Measurements from ENCODE around the gene BIRC6. TPM values are rescaled to one million over a fixed set of nuclear protein-coding genes. Genes with fewer than 3 reads are reported as not detected.

The BIRC6 gene
- total RNA-seq, 1 donor from 2014 or later, result 32.7 TPM

DNA sequence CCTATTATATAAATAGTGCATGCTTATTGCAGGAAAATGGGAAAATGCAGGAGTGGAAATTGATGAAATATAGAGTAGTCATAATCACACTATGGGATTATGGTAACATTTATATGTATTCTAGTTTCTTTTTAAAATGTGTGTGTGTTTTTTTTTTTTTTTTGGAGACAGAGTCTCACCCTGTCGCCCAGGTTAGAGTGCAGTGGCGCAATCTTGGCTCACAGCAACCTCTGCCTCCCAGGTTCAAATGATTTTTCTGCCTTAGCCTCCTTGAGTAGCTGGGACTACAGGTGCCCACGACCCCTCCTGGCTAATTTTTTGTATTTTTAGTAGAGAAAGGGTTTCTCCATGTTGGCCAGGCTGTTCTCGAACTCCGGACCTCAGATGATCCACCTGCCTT is 47.0 kb downstream of the BIRC6 start:
- Histone ChIP-seq H3K27ac (replicated peaks) (no peak overlapping the region), H3K9me3 (replicated peaks) (no peaks in the 10 kb centered on the region), H3K4me3 (no peak overlapping the region), H3K36me3 (peaks cover 80% of the 10 kb centered on the region), H3K4me1 (no peaks in the 10 kb centered on the region), H3K27me3 (ENCODE audit: low read depth) (no peaks in the 10 kb centered on the region)
- intact Hi-C loops (cut with micrococcal nuclease), result no loop called here
- TF ChIP-seq CTCF (IDR thresholded peaks at IDR 0.05; ENCODE audit: borderline replicate concordance), result no peak
- DNase-seq, result no peak

- H3K36me3 ChIP-seq, result peaks cover 81% of the 10 kb centered on the region
- DNase-seq, result no peak
- no peak for TF ChIP-seq CTCF (IDR thresholded peaks at IDR 0.05; ENCODE audit: borderline replicate concordance)
- H3K4me1 ChIP-seq, result no peaks in the 10 kb centered on the region
- intact Hi-C loops (cut with micrococcal nuclease), result no loop called here
- H3K27me3 ChIP-seq (ENCODE audit: low read depth), result no peaks in the 10 kb centered on the region
- H3K9me3 ChIP-seq (replicated peaks), result no peaks in the 10 kb centered on the region
- H3K4me3 ChIP-seq, result no peak overlapping the region
- H3K27ac ChIP-seq (replicated peaks), result no peak overlapping the region
Measured at GRCh38 chr2:32404691-32405090, 47.9 kb downstream of the BIRC6 start.

DNA sequence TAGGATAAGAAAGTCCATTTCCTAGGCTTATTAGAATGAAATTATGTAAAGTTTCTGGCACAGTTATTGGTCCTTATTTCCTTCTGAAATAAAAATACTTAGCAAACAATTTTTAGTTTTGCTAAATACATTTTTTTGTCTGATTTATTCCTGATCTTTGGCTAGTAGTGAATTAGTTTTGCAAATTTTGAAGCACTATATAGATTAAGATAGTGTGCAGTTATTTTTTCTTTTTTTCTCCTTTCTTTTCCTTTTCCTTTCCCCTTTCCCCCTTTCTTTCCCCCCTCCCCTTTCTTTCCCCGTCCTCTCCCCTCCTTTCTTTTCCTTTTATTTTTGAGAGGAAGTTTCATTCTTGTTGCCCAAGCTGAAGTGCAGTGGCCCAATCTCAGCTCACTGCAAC is 59.7 kb downstream of the BIRC6 start:
- Histone ChIP-seq H3K27ac (replicated peaks) (no peak overlapping the region), H3K4me1 (peaks cover 10% of the 10 kb centered on the region), H3K4me3 (no peak overlapping the region), H3K27me3 (ENCODE audit: low read depth) (no peaks in the 10 kb centered on the region), H3K9me3 (replicated peaks) (no peaks in the 10 kb centered on the region), H3K36me3 (peaks cover 18% of the 10 kb centered on the region)
- no peak for TF ChIP-seq CTCF (IDR thresholded peaks at IDR 0.05; ENCODE audit: borderline replicate concordance)
- DNase-seq, result no peak
- intact Hi-C loops (cut with micrococcal nuclease), result no loop called here

GRCh38 chr2:32417659-32418058 is 60.8 kb downstream of the BIRC6 start:
- no peak for TF ChIP-seq CTCF (IDR thresholded peaks at IDR 0.05; ENCODE audit: borderline replicate concordance)
- Histone ChIP-seq H3K9me3 (replicated peaks) (no peaks in the 10 kb centered on the region), H3K36me3 (peaks cover 16% of the 10 kb centered on the region), H3K27me3 (ENCODE audit: low read depth) (no peaks in the 10 kb centered on the region), H3K27ac (replicated peaks) (no peak overlapping the region), H3K4me1 (peaks cover 10% of the 10 kb centered on the region), H3K4me3 (no peak overlapping the region)
- intact Hi-C loops (cut with micrococcal nuclease), result no loop called here
- no peak for DNase-seq

- intact Hi-C loops (cut with micrococcal nuclease), result no loop called here
Measured at GRCh38 chr2:32418778-32419177, 62.0 kb downstream of the BIRC6 start.

More at GRCh38 chr2:32418778-32419177, 62.0 kb downstream of the BIRC6 start:
- Histone ChIP-seq H3K36me3 (peaks cover 16% of the 10 kb centered on the region), H3K9me3 (replicated peaks) (no peaks in the 10 kb centered on the region), H3K4me1 (peaks cover 16% of the 10 kb centered on the region), H3K27ac (replicated peaks) (no peak overlapping the region), H3K4me3 (no peak overlapping the region), H3K27me3 (ENCODE audit: low read depth) (no peaks in the 10 kb centered on the region)
- TF ChIP-seq CTCF (IDR thresholded peaks at IDR 0.05; ENCODE audit: borderline replicate concordance), result no peak
- no peak for DNase-seq
